Tibial nerve (tissue), 4 donors: ENCODE results near the gene TKFC.

ENCODE experiments used
- EP300 ChIP-seq, 2 donors: sonication (generic); formaldehyde crosslinking; IDR thresholded peaks; one replicate each; pipeline ENCODE4 v1.6.1; 2017; ENCODE audit warnings: antibody characterized with exemption in 2 of 2, mild to moderate bottlenecking in 1 of 2
- POLR2A ChIP-seq, 2 donors: fragments of 450-650 bp; IDR thresholded peaks; one replicate each; pipeline ENCODE4 v1.6.1; 2017; ENCODE audit warnings: antibody characterized with exemption in 2 of 2, mild to moderate bottlenecking in 2 of 2, moderate library complexity in 2 of 2
- TF ChIP-seq, protein P1 (sequence below), 5 experiments: fragments of 200-600 bp in 3 of 5; fragments of 450-650 bp in 2 of 5; sonication (generic) in 3 of 5; IDR thresholded peaks; one replicate each; pipeline ENCODE4 v1.5.1; 2016 to 2019; ENCODE audit warnings: antibody characterized with exemption in 5 of 5, mild to moderate bottlenecking in 3 of 5, moderate library complexity in 2 of 5

DNA sequence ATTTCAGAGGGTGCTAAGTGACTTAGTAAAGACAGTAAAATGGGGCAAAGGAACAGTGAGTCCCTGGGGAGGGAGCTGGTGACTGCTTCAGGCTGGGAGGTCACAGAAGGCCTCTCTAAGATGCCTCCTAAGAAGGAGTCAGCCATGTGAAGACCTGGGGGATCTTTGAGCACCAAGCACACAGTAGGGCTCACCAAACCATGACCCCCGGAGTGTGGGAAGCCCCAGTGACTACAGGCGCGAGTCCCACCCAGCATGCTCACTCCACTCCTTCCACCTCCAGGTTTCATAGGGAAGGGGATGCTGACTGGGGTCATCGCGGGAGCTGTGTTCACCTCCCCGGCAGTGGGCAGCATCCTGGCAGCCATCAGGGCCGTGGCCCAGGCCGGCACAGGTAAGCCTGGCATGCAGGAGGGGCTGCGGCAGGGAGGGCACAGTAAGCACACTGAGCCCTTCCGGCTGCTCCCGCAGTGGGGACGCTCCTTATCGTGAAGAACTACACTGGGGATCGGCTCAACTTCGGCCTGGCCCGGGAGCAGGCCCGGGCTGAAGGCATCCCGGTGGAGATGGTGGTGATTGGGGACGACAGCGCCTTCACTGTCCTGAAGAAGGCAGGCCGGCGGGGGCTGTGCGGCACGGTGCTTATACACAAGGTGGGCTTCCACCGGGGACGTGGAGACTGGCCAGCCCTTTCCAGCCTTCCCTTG lies 5.9 kb downstream of the TKFC start:
- TF ChIP-seq, protein P1, sequence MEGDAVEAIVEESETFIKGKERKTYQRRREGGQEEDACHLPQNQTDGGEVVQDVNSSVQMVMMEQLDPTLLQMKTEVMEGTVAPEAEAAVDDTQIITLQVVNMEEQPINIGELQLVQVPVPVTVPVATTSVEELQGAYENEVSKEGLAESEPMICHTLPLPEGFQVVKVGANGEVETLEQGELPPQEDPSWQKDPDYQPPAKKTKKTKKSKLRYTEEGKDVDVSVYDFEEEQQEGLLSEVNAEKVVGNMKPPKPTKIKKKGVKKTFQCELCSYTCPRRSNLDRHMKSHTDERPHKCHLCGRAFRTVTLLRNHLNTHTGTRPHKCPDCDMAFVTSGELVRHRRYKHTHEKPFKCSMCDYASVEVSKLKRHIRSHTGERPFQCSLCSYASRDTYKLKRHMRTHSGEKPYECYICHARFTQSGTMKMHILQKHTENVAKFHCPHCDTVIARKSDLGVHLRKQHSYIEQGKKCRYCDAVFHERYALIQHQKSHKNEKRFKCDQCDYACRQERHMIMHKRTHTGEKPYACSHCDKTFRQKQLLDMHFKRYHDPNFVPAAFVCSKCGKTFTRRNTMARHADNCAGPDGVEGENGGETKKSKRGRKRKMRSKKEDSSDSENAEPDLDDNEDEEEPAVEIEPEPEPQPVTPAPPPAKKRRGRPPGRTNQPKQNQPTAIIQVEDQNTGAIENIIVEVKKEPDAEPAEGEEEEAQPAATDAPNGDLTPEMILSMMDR (IDR thresholded peaks at IDR 0.05) = no peak
- no peak for TF ChIP-seq POLR2A (IDR thresholded peaks at IDR 0.05)
- no peak for TF ChIP-seq EP300 (IDR thresholded peaks at IDR 0.05)
